Measurements from ENCODE around the gene NCOA1.

The NCOA1 gene

DNA sequence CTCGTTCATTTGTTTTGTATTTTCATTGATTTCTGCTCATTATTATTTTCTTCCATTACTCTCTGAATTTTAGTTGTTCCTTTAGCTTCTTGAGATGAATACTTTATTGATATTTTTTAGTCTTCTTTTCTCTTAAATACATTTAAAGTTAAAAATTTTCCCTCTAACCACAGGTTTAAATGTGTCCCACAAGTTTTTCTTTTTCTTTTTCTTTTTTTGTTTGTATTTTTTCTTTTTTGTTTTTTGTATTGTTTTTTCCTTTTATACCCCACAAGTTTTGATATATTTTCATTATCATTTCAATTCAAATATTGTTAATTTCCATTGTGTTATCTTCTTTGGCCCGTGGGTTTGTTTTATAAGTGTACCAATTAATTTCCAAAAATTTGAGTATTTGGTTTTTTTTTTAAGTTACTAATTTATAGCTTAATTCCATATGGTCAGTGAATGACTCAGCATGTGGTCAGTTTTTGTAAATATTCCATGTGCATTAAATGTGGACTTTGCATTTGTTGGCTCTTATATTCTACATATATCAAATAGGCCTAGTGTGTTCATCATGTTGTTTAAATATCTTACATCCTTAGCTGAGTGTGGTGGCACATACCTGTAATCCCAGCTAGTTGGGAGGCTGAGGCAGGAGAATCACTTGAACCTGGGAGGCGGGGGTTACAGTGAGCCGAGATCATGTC, 318.4 kb downstream of the NCOA1 start:
- DNase-seq = no peak

DNA sequence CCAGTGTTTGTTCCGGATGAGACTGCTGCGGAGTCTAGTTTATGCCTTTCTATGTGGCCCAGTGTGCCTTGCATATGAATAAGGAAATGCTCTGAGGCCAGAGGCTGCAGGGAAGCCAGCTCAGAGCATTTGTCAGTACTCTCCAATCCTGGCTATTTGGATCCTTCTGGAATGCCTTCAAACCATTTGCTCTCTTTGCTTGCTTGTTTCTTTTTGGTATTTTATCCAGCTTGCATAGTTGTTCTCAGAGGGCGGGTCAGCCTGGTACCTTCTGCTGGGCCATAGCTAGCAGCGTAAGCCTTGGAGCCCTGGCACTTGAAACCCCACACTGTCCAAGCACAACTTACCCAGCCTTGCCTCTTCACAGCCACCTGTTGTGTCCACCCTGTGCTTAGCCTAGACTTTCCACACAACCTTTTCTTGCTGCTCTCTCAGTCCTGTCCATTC, 322.7 kb downstream of the NCOA1 start:
- no peak for DNase-seq

DNA sequence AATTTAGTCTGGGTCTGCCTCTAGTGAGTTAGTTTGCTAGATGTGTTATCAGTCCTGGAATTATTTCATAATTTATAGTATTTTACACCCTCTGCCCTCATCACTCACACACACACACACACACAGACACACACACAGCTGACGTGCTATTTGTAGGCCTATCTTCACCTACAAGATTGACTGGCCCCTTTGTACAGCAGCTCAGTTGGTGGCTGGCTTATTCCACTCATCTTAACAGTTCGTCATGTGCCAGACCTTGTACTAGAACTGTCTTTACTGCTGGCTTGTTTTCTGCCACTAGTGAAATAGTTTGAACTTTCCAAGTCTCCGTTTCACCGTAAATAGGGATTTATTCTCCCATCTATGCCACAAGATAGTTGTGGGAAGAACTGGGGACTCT, 323.5 kb downstream of the NCOA1 start:
- no peak for DNase-seq

DNA sequence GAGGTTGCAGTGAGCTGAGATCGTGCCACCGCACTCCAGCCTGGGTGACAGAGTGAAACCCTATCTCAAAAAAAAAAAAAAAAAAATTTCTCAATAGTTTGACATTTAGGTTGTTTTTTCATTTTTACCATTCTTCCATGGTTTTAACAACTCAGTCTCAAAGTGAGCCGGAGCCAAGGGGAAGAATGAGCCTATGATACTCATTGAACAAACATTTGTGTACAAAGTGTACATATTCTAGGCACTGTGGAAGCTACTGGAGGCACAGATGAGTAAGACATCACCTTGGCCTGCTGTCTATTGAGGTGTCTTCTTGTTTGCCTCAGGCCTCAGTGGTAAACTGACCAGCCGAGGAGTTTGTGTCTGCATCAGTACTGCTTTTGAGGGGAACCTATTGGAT, 324.1 kb downstream of the NCOA1 start:
- no peak for DNase-seq

DNA sequence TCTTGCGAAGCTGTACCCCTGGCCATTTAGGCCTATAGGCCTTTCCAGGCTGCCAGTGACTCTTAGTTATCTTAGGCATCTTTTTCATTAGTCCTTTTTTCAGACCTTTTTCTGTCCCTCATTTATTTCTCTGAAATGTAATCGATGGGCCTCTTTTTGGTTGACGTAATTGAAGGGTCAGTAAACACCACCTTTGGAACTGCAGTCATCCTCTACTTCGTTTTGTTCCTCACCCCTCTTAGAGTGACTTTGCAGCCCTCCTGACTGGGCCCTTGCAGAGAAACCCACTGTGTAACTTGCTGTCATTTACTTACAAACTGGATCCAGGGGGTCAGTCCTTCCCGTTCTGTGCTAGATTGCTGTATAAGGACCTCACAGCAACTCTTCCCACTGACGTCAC, 325.4 kb downstream of the NCOA1 start:
- no peak for DNase-seq

DNA sequence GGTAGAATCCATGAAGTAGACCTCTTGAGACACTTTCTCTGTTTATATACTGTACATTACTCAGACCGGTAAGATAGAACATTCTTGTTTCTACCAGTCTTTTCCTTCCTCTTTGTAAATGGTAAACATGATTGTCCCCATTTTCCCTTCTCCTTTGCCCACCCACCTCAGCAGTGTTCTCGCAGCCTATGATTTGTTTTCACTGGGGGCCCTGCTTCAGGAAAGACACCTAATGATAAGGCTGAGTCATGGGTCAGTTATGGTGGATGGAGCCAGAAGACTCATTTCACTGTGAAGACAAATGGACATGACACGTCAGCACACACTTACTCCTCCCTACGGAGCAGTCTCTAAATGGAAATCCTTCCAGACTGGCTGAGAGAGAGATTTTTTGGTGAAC, 325.8 kb downstream of the NCOA1 start:
- no peak for DNase-seq

DNA sequence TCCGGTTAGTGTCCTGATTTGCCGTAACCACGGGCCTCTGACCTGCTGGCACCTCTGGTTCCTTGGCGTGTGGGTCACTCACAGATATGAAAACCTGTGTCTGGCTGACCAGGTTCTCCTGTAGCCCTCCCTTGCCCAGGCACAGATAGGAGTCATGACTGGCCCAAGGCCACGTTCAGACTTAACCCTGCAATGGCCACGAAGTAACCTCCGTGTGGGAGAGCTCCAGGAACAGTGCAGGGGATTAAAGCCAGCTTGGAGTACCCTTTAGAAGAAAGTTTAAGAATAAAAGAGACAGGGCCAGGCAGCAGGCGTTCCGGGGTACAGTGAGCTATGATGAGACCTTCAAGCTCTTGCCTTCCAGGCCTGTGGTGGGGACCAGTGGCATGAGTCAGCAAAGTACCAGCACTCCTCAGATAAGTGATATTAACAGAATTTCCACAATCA, 327.7 kb downstream of the NCOA1 start:
- DNase-seq = no peak

DNA sequence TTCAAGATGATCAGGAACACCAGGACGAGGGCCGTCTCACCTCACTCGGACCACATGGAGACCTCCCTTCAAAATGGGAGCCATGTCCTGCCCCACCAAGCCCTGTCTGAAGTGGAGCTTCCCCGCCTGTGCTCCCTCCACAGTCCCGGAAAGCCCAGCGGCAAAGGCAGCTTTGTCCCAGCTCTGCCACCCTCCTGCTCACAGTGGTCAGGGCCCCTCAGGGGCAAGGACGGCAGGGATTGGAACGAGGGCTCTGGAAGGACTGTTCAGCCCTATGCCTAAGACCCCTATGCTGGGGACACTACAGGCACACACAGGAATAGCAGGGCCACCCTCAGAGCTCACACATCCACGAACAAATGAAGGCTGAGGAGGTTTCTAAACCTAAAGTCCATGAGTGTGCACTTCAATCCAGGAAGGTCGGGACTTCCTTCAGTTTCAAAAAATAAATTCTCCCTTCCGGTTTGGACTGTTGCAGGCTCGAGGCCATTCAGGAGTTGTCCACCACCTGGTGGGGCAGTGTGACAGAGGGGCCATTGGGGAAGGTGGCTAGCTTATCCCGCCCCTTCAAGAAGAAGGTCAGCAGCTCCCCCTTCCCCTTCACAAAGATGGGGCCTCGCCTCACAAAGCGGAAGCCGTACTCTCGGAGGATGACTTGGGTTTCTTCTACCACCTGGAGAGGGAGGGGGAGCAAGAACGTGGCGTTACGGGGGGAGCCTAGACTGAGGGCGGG, 328.6 kb downstream of the NCOA1 start:
- no peak for DNase-seq

DNA sequence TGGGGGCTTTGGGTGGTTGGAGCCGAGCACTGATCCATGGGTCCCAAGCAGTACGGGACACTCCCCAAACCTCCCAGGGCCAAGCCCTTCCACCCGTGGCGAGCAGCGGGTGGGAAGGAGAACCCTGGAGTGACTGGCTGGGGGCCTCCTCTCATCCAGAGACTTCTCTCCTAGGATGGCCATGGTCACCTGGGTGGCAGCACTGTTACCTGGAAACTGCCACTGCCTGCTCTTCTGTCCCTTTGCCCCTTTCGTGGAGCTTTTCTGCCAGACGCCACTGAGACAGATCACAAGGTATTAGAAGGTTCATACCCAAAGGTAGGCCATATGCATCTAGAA, 329.1 kb downstream of the NCOA1 start:
- no peak for DNase-seq

Measured in NCI-H524 (cell line).